SK-N-SH (cell line): ENCODE data around the gene FZD10.

Source experiments
- FOSL2 ChIP-seq: IDR thresholded peaks from 2 replicates; pipeline ENCODE4 v1.4.0; 2012; ENCODE audit warnings: low read depth, mild to moderate bottlenecking, moderate library complexity, borderline replicate concordance
- POLR2AphosphoS5 ChIP-seq: IDR thresholded peaks from 2 replicates; pipeline ENCODE4 v1.6.1; 2012; ENCODE audit warnings: low read depth, low read length
- TF ChIP-seq, protein P1 (sequence below): fragments of 200-600 bp; sonication (generic); IDR thresholded peaks from 2 replicates; pipeline ENCODE4 v1.6.1; 2017; ENCODE audit warnings: antibody characterized with exemption, mild to moderate bottlenecking, moderate library complexity
- TF ChIP-seq, protein P2 (sequence below): IDR thresholded peaks from 2 replicates; pipeline ENCODE4 v1.6.1; 2012; ENCODE audit warnings: mild to moderate bottlenecking, low read depth, low read length, moderate library complexity

DNA sequence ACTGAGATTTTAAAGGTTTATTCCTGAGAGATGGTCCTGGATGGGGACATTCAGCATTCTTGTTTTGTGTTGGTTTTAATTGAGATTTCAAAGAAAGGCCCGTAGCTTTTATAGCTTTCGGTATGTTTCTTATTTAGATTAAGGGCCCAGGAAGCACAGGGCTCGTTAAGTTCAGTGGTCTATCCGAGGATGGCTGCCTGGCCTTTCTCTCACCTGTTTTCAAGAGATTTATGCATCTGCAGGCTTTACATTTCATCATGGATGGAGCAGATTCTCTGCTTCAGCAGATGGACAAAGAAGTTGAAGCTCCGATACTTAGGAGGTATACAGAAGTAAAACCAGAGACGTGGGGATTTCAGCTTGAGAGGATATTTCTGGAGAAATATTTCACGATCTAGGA is 16.0 kb downstream of the FZD10 start:
- no peak for TF ChIP-seq POLR2AphosphoS5
- TF ChIP-seq, protein P1, sequence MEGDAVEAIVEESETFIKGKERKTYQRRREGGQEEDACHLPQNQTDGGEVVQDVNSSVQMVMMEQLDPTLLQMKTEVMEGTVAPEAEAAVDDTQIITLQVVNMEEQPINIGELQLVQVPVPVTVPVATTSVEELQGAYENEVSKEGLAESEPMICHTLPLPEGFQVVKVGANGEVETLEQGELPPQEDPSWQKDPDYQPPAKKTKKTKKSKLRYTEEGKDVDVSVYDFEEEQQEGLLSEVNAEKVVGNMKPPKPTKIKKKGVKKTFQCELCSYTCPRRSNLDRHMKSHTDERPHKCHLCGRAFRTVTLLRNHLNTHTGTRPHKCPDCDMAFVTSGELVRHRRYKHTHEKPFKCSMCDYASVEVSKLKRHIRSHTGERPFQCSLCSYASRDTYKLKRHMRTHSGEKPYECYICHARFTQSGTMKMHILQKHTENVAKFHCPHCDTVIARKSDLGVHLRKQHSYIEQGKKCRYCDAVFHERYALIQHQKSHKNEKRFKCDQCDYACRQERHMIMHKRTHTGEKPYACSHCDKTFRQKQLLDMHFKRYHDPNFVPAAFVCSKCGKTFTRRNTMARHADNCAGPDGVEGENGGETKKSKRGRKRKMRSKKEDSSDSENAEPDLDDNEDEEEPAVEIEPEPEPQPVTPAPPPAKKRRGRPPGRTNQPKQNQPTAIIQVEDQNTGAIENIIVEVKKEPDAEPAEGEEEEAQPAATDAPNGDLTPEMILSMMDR: no peak
- no peak for TF ChIP-seq FOSL2
- TF ChIP-seq, protein P2, sequence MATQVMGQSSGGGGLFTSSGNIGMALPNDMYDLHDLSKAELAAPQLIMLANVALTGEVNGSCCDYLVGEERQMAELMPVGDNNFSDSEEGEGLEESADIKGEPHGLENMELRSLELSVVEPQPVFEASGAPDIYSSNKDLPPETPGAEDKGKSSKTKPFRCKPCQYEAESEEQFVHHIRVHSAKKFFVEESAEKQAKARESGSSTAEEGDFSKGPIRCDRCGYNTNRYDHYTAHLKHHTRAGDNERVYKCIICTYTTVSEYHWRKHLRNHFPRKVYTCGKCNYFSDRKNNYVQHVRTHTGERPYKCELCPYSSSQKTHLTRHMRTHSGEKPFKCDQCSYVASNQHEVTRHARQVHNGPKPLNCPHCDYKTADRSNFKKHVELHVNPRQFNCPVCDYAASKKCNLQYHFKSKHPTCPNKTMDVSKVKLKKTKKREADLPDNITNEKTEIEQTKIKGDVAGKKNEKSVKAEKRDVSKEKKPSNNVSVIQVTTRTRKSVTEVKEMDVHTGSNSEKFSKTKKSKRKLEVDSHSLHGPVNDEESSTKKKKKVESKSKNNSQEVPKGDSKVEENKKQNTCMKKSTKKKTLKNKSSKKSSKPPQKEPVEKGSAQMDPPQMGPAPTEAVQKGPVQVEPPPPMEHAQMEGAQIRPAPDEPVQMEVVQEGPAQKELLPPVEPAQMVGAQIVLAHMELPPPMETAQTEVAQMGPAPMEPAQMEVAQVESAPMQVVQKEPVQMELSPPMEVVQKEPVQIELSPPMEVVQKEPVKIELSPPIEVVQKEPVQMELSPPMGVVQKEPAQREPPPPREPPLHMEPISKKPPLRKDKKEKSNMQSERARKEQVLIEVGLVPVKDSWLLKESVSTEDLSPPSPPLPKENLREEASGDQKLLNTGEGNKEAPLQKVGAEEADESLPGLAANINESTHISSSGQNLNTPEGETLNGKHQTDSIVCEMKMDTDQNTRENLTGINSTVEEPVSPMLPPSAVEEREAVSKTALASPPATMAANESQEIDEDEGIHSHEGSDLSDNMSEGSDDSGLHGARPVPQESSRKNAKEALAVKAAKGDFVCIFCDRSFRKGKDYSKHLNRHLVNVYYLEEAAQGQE: no peak
